HG03045 (cell line): ENCODE measurements around the gene IL22RA1.

Experiments
- ATAC-seq: cut with Tn5 transposase; IDR thresholded peaks from one replicate; pipeline ENCODE4 v1.9.1; 2021; ENCODE audit warnings: mild to moderate bottlenecking, moderate library complexity; ENCODE audit not compliant: unreplicated experiment

IL22RA1 gene

DNA sequence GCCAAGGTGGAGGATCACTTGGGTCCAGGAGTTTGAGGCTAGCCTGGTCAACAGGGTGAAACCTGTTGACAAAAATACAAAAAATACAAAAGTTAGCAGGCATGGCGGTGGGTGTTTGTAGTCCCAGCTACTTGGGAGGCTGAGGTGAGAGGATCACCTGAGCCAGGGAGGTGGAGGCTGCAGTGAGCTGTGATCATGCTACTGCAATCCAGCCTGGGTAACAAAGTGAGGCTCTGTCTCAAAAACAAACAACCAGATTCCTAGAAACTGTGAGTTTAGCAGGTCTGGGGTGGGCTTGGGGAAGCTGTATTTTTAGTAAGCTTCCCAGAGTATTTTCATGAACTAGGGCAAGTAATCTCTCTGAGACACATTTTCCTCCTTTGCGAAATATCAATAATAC lies 25.8 kb downstream of the IL22RA1 start:
- ATAC-seq = no peak

DNA sequence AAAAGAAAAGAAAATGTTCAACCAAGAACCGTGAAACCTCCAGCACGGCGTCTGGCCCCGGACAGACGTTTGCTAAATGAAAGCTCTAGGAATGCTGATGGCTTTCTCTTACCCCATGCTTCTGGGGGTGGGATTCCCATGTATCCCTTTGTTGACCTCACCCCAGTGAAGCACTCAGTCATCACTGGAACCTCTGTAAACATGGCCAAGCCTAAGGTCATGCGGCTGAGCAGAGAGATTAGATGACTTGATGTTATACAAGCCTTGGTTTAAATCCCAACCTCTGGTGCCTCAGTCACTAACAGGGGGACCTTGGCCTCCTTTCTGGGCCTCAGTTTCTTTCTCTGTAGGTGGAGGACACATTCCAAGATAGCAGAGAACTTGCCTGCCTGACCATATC lies 28.2 kb downstream of the IL22RA1 start:
- no peak for ATAC-seq

DNA sequence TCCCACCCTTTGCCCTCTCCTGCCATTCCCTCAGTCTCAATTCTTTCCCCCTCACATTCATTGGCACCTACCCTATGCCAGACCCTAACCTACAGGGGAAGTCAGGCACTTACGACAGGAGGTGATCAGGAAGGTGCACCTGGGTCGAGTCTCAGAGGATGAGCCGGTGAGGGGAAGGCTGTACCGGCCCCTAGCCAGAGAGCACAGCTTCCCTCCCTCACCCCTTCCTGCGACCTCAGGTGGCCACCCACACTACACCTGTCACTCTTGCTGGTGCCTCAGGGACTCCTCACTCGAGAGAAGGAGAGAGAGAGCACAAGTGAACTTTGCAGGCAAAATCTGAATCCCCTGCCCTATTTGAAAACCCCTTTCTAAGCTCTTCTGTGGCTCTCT lies 29.3 kb downstream of the IL22RA1 start:
- ATAC-seq = no peak

DNA sequence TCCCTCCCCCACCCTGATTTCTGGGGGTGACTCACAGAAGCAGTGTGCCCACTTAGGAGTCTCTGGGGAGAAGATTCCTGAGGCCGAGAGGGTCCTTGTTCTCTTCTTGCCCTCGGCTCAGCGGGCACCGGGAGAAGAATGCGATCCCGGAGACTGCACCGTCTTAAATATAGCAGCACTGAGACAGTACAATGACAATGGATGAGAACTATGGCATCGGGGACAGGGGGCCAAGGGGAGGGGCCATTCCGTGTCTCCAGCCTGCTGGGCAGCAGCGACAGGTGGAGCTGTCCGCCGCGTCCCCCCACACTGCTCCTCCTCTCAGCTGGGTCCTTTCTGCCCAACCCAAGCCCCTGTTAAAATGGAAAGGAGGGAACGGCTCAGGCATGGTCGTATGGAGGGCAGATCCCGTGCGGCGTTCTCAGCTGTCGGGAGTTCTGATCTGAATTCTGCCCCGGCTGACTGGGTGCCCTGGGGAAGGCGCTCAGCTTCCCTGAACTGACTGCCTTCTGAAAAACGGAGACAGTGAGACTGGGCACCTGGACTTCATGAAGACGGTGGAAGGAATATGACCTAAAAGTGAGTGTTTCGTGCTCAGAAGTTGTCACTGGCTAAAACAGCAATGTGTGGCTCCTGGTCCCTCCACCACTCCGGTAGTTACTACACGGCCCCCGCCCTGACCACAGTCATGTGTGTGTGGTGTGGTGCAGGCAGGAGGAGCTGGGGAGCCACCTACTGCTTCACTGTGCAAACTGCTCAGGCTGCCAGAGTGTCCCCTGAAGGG lies 30.8 kb downstream of the IL22RA1 start, which contains the start of gene MYOM3:
Gene MYOM3 (minus strand): TSS at position 140 of the 784 bp plus-strand sequence. CDS start 3,499 bp downstream, outside the sequence.
- ATAC-seq = no peak

DNA sequence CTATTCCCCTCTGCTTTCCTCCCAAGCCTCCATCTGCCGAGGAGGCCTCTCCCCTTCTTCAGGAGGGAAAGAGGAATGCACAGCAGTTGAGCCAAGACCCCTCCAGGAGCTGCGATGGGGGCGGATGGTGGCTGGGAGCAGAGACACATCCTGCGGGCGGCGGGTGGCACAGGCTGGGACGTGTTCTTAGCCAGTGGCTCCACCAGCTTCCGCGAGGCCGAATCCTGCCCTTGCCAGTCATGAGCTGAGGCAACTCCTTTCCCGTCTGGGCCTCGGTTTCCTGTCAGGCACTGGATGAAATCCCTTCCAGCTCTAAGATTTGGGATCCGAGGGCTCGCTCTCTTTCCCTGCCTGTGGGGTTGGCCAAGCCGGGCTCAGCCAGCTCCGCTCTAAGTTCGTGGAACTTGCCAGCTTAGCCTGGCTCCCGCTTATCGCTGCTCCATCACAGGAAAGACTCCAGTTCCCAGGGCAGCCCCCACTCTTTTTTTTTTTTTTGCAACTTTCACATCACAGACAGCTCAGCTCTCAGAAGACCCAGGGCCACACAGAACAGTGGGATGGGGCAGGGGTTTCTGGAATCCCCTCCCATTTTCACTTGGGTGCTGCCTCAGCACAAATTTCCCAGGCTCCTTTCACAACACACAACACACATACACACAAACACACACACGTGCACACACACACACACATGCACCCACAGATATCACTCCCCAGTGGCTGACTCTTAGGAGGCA lies 31.5 kb downstream of the IL22RA1 start:
- no peak for ATAC-seq

DNA sequence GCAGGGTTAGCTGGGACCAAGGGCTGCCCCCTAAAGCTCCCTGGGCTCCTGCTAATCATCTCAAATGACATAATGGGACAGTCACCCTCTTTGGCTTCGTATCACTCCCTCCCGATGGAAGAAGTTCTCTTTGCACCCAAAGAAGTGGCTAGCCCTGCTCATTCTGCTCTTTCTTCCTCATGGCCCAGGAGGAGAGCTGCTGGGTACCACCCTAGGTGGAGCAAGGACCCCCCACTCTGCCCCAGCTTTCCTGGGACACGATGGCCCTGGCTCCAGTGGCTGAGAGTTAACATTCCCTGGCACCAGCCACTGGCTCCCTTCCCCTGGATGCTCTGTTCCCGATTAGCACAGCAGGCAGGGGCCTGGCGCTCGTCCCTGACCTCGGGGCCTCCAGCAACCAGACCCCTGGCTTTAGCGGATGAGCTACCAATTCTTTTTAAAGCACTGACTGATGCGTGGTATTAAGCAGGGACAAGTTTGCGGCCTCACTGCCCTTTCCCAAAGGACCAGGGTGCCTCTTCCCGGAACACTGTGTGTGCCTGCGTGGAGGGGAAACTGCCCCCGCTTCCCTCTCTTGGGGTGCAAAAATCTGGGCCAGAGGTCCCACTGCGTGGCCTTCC lies 32.2 kb downstream of the IL22RA1 start:
- no peak for ATAC-seq

DNA sequence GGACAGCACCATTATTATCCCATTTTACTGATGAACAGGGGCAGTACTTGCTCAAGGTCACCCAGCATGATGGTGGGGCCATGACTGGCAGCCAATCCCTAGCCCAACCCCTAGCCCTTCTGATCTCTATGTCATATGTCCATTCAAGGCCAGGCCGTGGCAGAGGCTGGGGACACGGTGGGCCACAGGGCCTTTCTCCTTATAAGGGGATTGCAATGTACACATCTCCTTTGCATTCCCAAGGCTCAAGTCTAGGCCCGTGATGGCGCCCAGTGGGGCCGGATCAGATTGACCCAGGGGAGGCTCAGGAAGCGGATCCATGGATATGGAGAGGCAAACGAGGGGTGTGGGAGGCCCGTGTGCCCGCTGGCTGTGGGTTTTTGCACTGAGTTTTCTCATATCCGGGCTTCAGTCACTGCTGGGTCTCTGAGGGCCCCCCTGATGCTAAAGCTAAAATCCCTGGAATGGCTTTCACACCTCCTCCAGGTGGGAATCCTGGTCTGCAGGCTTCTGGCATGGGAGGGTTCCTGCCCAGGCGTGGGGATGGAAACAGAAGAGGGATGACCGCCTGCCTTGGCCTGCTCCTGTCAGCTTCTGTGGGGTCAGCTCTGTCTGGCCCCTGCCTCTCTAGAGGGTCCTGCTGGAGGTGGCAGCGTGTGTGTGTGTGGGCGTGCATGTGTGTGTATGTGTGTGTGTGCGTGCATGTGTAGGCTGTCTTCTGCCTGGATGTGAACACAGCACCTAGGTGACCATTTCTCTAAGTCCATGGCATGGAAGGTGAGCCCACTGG lies 33.1 kb downstream of the IL22RA1 start:
- ATAC-seq = no peak

DNA sequence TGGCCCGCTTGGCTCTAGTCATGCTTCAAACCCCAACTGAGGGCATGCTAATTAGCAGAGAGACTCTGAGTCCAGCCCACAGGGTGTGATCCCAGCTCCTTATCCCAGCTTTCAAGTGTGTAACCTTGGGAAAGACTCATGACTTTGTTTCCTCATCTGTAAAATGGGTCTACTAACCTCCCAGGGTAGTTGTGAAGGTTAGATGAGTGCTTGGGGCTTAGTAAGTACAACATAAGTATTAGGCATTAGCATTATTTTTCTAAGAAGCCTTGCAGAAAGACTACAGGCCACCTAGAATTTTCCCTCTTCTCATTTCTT lies 33.8 kb downstream of the IL22RA1 start:
- ATAC-seq = no peak

DNA sequence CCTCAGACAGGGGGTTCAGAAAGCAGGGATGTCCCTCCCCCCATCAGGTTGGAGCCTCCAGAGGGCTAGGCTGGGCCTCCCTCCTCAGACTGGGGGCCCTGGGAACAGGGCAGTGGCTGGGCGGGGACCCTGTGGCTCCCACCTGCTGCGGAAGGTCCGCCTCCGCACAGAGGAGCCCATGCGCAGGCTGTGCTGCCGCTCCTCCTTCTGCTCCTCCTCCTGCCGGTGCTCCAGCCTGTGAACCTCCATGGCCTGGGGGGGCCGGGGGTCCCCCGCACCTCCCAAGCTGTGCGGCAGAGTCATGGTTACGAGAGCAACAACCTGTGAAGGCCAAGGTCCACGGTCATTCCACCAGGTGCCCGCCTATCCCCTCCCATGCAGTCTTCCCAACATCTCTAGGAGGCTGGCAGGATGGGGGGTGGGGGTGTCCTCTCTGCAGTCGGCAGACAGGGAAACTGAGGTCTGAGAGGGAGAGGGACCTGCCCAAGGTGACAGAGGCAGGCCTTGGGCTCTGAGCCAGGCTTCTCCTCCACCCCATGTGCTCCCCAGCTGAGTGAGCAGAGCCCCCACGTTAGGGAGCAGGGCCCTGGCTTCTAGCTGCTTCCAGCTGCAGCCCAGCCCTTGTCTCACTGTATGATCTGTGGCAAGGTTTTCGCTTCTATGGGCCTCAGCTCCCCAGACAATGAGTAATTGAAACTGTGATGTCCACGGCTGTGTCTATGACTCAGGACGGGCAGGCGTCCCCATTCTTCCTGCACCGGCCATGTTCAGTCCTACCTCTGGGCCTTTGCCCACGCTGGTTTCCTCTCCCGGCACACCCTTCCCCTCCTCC lies 34.4 kb downstream of the IL22RA1 start:
- ATAC-seq = no peak

DNA sequence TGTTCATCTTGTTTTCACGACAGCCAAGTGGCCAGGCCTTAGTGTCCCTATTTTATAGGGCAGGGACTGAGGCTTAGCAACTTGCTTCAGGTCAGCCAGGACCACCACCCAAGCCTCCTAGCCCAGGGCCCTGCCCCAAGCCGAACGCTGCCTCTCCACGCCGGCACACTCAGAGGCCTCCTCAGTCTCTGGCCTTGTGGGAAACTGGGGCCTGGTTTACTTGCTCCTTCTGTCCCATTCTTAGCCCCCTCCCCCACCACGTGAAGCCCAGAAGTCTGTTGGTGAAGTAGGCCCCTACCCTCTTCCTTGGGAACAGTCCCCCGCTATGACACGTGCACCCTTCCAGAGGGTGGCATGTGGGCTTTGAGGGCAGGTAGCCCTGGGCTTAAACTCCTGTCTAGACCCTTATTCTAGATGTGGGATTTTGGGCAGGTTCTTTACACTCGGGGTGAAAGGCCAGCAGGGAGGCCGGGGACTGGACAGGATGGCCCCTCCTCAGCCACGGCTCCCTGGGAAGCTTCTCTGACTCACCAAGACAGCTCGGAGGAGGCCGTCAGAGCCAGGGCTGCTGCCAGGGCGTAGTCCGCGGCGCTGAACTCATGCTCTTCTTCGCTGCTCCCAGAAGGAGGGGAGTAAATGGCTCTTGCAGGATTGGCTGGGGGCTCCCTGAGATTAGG lies 35.3 kb downstream of the IL22RA1 start:
- ATAC-seq = no peak

DNA sequence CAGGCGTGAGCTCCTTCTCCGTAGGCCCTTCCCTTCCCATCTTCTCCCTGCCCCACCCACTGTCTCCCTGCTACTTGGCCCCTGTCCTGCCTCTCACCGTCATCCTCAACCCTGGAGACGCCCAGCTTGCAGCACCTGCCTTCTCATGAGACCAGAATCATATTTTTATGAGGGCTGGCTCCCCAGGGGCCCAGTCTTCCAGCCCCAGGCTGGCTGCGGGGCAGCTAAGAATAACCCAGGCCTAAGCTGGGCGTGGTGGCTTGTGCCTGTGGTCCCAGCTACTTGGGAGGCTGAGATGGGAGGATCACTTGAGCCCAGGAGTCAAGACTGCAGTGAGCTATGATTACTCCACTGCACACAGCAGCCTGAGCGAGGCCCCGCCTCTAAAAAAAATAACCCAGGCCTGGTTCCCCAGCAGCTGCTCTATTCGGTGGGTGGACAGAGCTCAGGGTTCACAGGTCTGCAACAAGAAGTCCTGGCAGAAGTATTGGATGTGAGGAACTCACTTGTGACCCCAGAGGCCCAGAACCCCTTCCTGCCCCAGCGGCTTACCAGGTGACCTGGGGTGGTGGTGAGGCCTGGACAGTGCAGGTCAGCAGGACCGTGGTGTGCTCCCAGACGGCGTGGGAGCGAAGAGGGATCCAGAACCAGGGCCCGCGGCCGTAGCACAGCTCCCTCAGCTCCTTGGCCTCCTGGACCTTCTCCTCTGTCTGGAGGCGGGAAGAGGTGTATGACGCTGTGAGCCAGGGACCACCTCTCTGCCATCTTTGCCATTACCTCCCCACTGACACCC lies 37.4 kb downstream of the IL22RA1 start:
- ATAC-seq = no peak

DNA sequence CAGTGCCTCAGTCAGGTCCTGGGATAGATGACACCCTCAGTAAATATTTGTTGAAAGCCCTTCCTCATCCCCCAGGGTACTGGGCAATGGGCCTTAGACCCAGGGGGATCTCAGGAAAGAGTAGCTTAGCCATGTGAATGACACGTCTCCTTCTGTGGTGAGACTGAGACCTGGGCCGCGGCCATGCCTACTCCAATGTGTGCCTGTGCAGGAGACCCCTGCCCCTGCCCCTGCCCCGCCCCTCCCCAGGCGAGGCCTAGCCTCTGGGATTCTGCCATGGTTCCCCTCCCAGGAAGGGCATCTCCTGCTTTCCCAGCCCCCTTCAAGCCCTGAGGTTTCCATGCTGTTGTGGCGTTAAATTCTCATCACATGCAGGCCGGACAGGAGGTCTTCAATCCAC lies 38.1 kb downstream of the IL22RA1 start:
- no peak for ATAC-seq

DNA sequence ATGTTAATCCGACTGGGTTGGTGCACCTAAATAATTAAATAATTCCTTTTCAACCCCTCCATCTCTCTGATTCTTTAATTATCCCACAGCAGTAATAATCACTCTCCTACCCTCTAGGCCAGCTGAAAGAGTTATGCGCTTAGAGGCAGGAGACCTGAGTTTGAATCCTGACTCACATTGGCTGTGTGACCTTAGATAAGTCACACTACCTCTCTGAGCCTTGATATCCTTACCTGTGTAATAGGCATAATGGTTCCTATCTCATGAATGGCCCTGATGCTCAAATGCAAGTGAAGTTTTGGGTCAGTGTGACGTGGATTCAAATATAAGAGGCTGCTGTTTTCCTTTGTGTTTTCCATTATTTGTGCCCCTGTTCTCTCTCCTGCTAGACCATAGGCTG lies 39.1 kb downstream of the IL22RA1 start:
- ATAC-seq = no peak

DNA sequence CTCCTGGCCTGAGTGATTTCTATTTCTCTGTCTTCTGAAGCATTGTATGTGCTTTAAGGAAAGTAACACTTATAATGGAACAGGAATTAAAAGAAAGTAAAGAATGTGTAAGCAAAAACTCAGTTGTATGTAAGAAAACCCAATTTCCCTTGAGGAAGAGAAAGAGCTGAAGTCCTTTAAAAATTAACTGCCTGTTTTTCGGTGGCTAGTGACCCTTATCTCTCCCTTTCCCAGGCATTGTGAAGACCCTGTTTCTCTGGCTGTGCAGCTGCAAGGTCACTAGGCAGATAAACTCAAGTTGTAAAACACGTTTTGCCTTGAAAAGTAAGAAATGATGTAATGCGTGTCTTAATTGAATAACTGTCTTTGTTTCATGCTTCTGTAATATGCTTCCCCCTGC lies 39.5 kb downstream of the IL22RA1 start:
- ATAC-seq = no peak

DNA sequence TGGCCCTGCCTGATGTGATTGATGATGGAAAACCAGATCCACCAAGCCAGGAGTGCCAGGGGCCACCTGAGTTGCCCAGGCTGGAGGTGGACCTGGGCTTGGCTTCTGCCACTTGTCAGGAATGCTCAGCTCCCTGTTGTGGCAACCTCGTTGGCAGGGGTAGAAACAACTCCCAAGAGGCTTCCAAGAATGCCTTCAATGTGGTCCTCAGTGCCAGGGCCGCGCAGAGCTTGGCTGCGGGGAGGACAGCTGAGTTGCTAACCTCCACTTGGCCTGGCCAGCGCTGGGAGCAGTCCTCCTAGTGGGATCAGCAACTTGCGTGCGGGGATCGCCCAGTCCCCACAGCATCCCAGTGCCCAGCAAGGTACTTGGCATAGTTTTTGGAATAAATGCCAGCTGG lies 40.0 kb downstream of the IL22RA1 start:
- ATAC-seq = no peak

DNA sequence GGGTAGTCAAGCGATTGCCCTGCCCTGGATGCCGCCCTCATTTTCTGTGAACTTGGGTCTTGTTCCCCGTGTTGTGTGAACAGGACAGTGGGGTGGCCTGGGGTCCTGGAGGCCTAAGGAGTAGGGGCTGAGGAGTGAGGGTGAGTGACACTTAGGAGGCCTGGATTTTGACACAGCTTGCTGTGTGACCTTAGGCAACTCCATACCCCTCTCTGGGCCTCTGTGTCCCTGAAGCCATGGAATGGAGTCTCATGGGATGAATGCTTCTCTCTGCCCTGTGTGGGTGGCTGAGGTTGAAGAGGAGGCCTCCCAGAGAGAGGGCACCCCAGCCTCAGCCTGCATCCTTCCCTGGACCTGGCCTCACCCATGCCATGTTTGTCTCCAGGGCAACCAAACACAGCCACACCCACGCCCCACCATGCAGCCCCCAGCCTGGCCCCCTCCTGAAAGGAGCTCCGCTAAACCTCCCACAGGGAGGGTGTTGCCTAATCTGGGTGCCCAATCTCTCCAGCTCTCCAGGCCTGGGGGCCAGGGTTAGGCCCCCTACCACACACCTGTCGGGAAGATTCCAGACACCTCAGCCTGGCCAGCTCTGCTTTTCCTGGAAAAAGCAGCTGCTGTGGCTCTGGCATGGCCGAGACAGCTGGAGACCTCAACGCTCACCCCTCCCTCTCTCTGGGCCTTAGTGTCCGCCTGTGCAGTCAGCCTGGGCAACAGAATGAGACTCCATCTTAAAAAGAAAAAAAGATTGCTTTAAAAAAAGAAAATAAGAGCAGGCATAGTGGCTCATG lies 40.9 kb downstream of the IL22RA1 start:
- ATAC-seq = no peak

DNA sequence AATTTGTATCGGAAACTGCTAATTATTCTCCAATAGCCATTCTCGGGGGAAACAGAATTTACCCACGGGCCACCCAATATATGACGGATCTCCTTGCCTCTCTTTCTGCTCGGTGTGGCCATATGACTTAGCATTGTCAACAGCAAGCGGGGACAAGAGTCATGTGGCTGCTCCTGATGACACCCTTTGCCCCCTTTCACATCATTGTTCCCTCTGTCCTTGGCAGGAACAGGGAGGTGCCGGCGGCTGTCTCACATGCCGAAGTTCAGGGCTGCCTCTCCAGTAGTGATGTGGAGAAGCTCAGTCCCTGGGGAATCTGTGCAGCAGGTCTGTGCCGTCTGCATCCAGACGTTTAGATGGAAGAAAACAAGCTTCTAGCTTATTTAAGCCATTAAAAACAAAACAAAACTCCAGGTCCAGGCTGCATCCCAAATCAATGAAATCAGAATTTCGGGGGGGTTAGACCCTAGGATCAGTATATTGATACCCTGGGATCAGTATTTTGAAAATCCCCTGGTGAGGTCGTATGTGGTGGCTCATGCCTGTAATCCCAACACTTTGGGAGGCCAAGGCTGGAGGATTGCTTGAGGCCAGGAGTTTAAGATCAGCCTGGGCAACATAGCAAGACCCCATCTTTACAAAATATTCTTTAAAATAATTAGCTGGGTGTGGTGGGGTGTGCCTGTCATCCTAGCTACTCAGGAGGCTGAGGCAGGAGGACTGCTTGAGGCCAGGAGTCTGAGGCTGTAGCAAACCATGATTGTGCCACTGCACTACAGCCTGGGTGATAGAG lies 41.8 kb downstream of the IL22RA1 start:
- no peak for ATAC-seq
